DMS53 (cell line): ENCODE data around the gene THSD4.

Experiments used
- DNase-seq: peaks from one replicate; lab custom pipeline; 2025; lab: John Stamatoyannopoulos, UW

The THSD4 gene

GRCh38 chr15:71097890-71098289 is 17.4 kb upstream of the THSD4 start:
- DNase-seq = no peak

- no peak for DNase-seq
Measured at GRCh38 chr15:71098920-71099319, 16.4 kb upstream of the THSD4 start.

GRCh38 chr15:71103102-71103676 is 12.1 kb upstream of the THSD4 start:
- DNase-seq = peak; percentile 24

- no peak for DNase-seq
Measured at GRCh38 chr15:71104636-71105035, 10.6 kb upstream of the THSD4 start.

GRCh38 chr15:71105444-71105843 is 9.8 kb upstream of the THSD4 start:
- no peak for DNase-seq

- no peak for DNase-seq
Measured at GRCh38 chr15:71106802-71107500, 8.3 kb upstream of the THSD4 start.

- DNase-seq = no peak
Measured at GRCh38 chr15:71107501-71107815, 7.8 kb upstream of the THSD4 start.

- no peak for DNase-seq
Measured at GRCh38 chr15:71109130-71109529, 6.1 kb upstream of the THSD4 start.

- DNase-seq = no peak
Measured at GRCh38 chr15:71109905-71110304, 5.4 kb upstream of the THSD4 start.

GRCh38 chr15:71110405-71111180 is 4.7 kb upstream of the THSD4 start:
- DNase-seq = no peak

GRCh38 chr15:71111181-71111565 is 4.1 kb upstream of the THSD4 start:
- DNase-seq = no peak

GRCh38 chr15:71111950-71112349 is 3.3 kb upstream of the THSD4 start:
- no peak for DNase-seq

- DNase-seq = no peak
Measured at GRCh38 chr15:71112429-71112828, 2.8 kb upstream of the THSD4 start.

GRCh38 chr15:71114066-71114680 is 1.1 kb upstream of the THSD4 start:
- DNase-seq = no peak

GRCh38 chr15:71115567-71116351 is 488 bp downstream of the THSD4 start:
- DNase-seq = peak; percentile 78

- DNase-seq = no peak
Measured at GRCh38 chr15:71116366-71116765, 1.1 kb downstream of the THSD4 start.

GRCh38 chr15:71116942-71117341 is 1.7 kb downstream of the THSD4 start:
- DNase-seq = no peak

GRCh38 chr15:71117714-71118305 is 2.5 kb downstream of the THSD4 start:
- no peak for DNase-seq

GRCh38 chr15:71118345-71118744 is 3.1 kb downstream of the THSD4 start:
- no peak for DNase-seq

GRCh38 chr15:71118881-71119632 is 3.8 kb downstream of the THSD4 start:
- DNase-seq = no peak

- DNase-seq = no peak
Measured at GRCh38 chr15:71120428-71120944, 5.2 kb downstream of the THSD4 start.
